Breast epithelium (tissue), 3 donors: ENCODE results near the gene GPR141.

Experiments
- POLR2A ChIP-seq: fragments of 450-650 bp; IDR thresholded peaks from one replicate; pipeline ENCODE4 v1.6.1; 2016; ENCODE audit warnings: antibody characterized with exemption, mild to moderate bottlenecking, moderate library complexity
- POLR2AphosphoS5 ChIP-seq, 3 donors: sonication (generic); formaldehyde crosslinking; IDR thresholded peaks; one replicate each; pipeline ENCODE4 v1.6.1; 2017; ENCODE audit warnings: antibody characterized with exemption in 3 of 3
- TF ChIP-seq, protein P1 (sequence below), 3 donors: fragments of 450-650 bp; IDR thresholded peaks; one replicate each; pipeline ENCODE4 v1.5.1; 2016 to 2017; ENCODE audit warnings: antibody characterized with exemption in 3 of 3, mild to moderate bottlenecking in 3 of 3, moderate library complexity in 3 of 3

DNA sequence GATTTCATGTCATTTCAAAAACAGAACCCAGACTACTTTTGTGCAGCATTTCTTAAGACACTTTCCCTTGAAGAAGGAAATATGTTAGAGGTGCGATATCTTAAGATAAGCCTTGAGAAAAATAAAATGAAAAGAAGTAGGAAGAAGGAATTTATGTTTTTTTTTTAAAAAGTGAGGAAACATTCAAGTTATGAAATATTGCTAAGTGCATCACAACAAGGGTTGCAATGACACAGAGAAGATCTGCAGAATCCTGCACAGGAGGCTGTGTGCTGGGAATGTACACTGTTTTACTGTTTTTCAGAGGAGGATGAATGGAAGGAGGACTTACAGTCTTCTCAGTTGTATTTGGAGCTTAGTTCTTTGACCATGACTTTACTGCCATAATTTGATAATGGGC, 85.0 kb downstream of the GPR141 start:
- no peak for TF ChIP-seq POLR2A
- TF ChIP-seq, protein P1, sequence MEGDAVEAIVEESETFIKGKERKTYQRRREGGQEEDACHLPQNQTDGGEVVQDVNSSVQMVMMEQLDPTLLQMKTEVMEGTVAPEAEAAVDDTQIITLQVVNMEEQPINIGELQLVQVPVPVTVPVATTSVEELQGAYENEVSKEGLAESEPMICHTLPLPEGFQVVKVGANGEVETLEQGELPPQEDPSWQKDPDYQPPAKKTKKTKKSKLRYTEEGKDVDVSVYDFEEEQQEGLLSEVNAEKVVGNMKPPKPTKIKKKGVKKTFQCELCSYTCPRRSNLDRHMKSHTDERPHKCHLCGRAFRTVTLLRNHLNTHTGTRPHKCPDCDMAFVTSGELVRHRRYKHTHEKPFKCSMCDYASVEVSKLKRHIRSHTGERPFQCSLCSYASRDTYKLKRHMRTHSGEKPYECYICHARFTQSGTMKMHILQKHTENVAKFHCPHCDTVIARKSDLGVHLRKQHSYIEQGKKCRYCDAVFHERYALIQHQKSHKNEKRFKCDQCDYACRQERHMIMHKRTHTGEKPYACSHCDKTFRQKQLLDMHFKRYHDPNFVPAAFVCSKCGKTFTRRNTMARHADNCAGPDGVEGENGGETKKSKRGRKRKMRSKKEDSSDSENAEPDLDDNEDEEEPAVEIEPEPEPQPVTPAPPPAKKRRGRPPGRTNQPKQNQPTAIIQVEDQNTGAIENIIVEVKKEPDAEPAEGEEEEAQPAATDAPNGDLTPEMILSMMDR (IDR thresholded peaks at IDR 0.05): no peak
- TF ChIP-seq POLR2AphosphoS5 (IDR thresholded peaks at IDR 0.05): no peak
